ENCODE results near the gene LBX1. TPM values are rescaled to one million over a fixed set of nuclear protein-coding genes. Genes with fewer than 3 reads are reported as not detected.

The LBX1 gene
- total and polyA plus RNA-seq, 7 experiments from 2014 or later, result not detected

DNA sequence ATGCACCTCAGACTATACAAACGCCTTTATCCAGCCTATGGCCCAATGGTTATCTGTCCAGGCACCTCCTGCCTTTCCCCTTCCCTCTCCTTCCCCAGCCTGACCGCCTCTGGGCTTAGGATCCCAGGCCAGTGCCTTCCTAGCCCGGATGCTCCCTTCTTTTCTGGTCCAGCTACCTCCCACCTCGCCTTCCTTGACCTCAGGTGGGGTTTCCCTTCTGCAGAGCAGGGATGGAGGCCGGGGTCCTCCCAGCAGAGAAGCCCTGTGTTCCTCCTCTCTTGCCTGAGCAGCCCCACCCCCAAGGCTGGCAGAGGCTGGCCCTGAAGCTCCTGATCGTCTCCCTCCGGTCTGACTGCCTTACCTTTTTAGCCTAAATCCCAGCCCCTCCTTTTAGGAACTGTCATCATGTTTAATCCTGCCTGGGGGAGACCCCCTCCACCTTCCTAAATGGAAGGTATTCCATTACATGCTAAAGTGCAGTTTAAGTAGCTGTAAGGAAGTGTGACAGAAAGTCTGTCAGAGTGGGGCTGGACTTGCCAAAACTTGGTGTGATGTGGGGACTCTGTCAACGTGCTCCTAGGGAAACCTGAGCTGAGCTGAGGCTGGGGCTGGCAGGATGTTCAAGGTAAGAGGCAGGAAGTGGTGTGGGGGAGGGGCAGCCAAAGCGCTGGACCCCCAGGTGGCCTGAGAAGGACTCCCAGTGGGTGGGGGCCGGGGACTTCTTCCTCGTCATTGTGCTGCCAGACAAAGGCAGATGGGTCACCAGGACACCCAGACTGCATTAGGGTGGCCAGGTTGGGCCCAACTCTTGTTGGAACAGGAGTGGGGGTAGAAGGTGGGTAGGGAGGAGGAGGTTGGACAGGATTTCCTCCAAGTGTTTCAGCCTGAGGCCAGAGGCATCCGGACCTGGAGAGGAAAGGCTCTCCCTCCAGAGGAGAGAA is 39.5 kb downstream of the LBX1 start:
- Histone ChIP-seq H3K27ac (ENCODE audit: low read depth, low read length) (no peak overlapping the region), H3K36me3 (ENCODE audit: control insufficient read depth in 2 of 3, insufficient read depth in 3 of 3, low read length in 3 of 3) (no peaks in the 10 kb centered on the region), H3K9me3 (ENCODE audit: control insufficient read depth in 2 of 3, low read length in 3 of 3) (no peaks in the 10 kb centered on the region), H3K4me1 (ENCODE audit: control insufficient read depth in 2 of 2, insufficient read depth in 2 of 2, low read length in 2 of 2) (no peaks in the 10 kb centered on the region), H3K27me3 (ENCODE audit: control insufficient read depth in 2 of 2, insufficient read depth in 2 of 2, low read length in 2 of 2) (no peaks in the 10 kb centered on the region), H3K4me3 (ENCODE audit: low read length) (no peak overlapping the region)
- Mint-ChIP-seq H3K4me3 (no peak overlapping the region), H3K9me3 (peaks cover 0 to 2% (median 0%) of the 10 kb centered on the region in 11 donors), H3K27ac (no peak overlapping the region), H3K36me3 (no peaks in the 10 kb centered on the region), H3K27me3 (peaks cover 5 to 27% (median 20%) of the 10 kb centered on the region in 5 donors), H3K4me1 (peaks cover 0 to 3% (median 0%) of the 10 kb centered on the region in 7 donors)
- DNase-seq (no peak), ATAC-seq (no peak)
- ChIA-PET CTCF (no interaction called here), POLR2A (no interaction called here)
- intact Hi-C loops (cut with micrococcal nuclease), result no loop called here

DNA sequence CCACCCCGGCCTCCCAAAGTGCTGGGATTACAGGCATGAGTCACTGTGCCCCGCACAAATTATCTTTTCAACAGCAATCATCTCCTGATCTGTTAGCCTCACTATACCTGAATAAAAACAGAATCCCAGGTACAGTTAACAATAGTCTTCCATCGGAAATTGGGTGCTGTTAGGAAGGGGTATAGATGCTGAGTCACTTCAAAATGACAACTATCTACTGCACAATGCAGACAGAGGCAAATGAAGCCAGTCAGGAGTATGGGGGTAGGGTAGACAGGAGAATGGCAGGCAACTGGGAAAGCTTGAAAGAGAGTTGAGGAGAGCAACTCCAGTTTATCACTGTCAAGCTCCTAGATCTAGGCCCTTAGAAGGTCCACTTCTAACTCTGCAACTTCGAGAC is 40.3 kb downstream of the LBX1 start:
- no peaks in the 10 kb centered on the region for H3K27me3 ChIP-seq (ENCODE audit: control insufficient read depth in 2 of 2, insufficient read depth in 2 of 2, low read length in 2 of 2)
- no peak overlapping the region for H3K4me3 ChIP-seq (ENCODE audit: low read length)
- POLR2A ChIA-PET, result no interaction called here
- peaks cover 5 to 24% (median 20%) of the 10 kb centered on the region in 5 donors for H3K27me3 Mint-ChIP-seq
- peaks cover 0 to 3% (median 0%) of the 10 kb centered on the region in 7 donors for H3K4me1 Mint-ChIP-seq
- H3K4me1 ChIP-seq (ENCODE audit: control insufficient read depth in 2 of 2, insufficient read depth in 2 of 2, low read length in 2 of 2), result no peaks in the 10 kb centered on the region
- intact Hi-C loops (cut with micrococcal nuclease), result no loop called here
- no peak overlapping the region for H3K27ac ChIP-seq (ENCODE audit: low read depth, low read length)
- H3K4me3 Mint-ChIP-seq, result no peak overlapping the region
- H3K9me3 ChIP-seq (ENCODE audit: control insufficient read depth in 2 of 3, low read length in 3 of 3), result no peaks in the 10 kb centered on the region
- DNase-seq (no peak), ATAC-seq (no peak)
- H3K36me3 ChIP-seq (ENCODE audit: control insufficient read depth in 2 of 3, insufficient read depth in 3 of 3, low read length in 3 of 3), result no peaks in the 10 kb centered on the region
- no peak overlapping the region for H3K27ac Mint-ChIP-seq
- peaks cover 0 to 2% (median 0%) of the 10 kb centered on the region in 11 donors for H3K9me3 Mint-ChIP-seq
- CTCF ChIA-PET, result interaction anchor here (0.6 kb wide), 1 partner anchor 18 kb away, joined by 3 read pairs; no protein-coding TSS in a partner anchor
- no peaks in the 10 kb centered on the region for H3K36me3 Mint-ChIP-seq

DNA sequence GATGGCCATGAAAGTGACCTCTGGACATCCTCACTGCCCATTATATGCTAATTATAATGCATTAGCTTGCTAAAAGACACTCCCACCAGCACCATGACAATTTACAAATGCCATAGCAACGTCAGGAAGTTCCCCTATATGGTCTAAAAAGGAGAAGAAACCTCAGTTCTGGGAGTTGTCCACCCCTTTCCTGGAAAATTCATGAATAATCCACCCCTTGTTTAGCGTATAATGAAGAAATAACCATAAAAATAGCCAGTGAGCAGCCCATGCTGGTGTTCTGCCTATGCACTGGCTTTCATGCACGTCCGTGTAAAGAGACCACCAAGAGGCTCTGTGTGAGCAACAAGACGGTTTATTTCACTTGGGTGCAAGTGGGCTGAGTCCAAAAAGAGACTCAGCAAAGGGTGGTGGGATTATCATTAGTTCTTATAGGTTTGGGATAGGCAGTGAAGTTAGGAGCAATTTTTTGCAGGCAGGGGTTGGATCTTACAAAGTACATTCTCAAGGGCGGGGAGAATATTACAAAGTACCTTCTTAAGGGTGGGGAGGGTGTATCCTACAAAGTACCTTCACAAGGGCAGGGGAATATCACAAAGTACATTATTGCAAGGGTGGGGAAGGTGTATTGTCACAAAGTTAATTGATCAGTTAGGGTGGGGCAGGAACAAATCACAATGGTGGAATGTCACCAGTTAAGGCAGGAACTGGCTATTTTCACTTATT is 45.6 kb downstream of the LBX1 start:
- Histone ChIP-seq H3K9me3 (ENCODE audit: control insufficient read depth in 2 of 3, low read length in 3 of 3) (no peaks in the 10 kb centered on the region), H3K4me3 (ENCODE audit: low read length) (no peak overlapping the region), H3K36me3 (ENCODE audit: control insufficient read depth in 2 of 3, insufficient read depth in 3 of 3, low read length in 3 of 3) (no peaks in the 10 kb centered on the region), H3K27me3 (ENCODE audit: control insufficient read depth in 2 of 2, insufficient read depth in 2 of 2, low read length in 2 of 2) (no peaks in the 10 kb centered on the region), H3K4me1 (ENCODE audit: control insufficient read depth in 2 of 2, insufficient read depth in 2 of 2, low read length in 2 of 2) (no peaks in the 10 kb centered on the region), H3K27ac (ENCODE audit: low read depth, low read length) (no peak overlapping the region)
- ATAC-seq (no peak), DNase-seq (no peak)
- Mint-ChIP-seq H3K9me3 (no peaks in the 10 kb centered on the region), H3K27me3 (peaks cover 11 to 24% (median 17%) of the 10 kb centered on the region in 5 donors), H3K27ac (no peak overlapping the region), H3K4me3 (no peak overlapping the region), H3K4me1 (no peaks in the 10 kb centered on the region), H3K36me3 (no peaks in the 10 kb centered on the region)
- ChIA-PET POLR2A (no interaction called here), CTCF (no interaction called here)
- intact Hi-C loops (cut with micrococcal nuclease), result no loop called here

DNA sequence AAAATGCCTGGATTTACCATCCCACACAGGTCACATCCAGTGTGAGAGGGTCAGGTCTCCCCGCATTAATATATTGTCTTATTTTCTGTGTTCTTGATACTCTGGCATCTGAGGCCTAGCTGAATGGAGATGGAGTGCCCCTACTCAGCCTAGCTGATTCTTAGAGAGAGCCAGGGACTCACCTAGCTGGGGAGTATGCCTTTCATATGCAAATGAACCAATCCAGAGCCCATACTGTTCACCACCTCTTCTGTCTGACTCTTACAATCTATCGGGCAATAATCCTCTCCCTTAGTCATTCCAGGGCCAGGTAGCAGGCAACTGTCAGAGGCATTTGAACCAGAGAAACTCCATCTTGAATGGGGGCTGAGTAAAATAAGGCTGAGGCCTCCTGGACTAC is 46.3 kb downstream of the LBX1 start:
- ATAC-seq (no peak), DNase-seq (no peak)
- Histone ChIP-seq H3K27me3 (ENCODE audit: control insufficient read depth in 2 of 2, insufficient read depth in 2 of 2, low read length in 2 of 2) (no peaks in the 10 kb centered on the region), H3K9me3 (ENCODE audit: control insufficient read depth in 2 of 3, low read length in 3 of 3) (no peaks in the 10 kb centered on the region), H3K4me1 (ENCODE audit: control insufficient read depth in 2 of 2, insufficient read depth in 2 of 2, low read length in 2 of 2) (no peaks in the 10 kb centered on the region), H3K4me3 (ENCODE audit: low read length) (no peak overlapping the region), H3K36me3 (ENCODE audit: control insufficient read depth in 2 of 3, insufficient read depth in 3 of 3, low read length in 3 of 3) (no peaks in the 10 kb centered on the region), H3K27ac (ENCODE audit: low read depth, low read length) (no peak overlapping the region)
- ChIA-PET POLR2A (no interaction called here), CTCF (interaction anchor here (0.7 to 1.1 kb wide), 2 partner anchors 132 to 387 kb away, joined by 3 read pairs; no protein-coding TSS in a partner anchor)
- Mint-ChIP-seq H3K4me1 (no peaks in the 10 kb centered on the region), H3K9me3 (no peaks in the 10 kb centered on the region), H3K27me3 (peaks cover 17 to 26% (median 20%) of the 10 kb centered on the region in 5 donors), H3K36me3 (no peaks in the 10 kb centered on the region), H3K4me3 (no peak overlapping the region), H3K27ac (no peak overlapping the region)
- intact Hi-C loops (cut with micrococcal nuclease), result no loop called here

Other genes with a start within 250 kb of the LBX1 start
- 10 to 100 TPM; 35.8 to 74.5 (median 46.5) TPM for gene MRPL43, start 242.0 kb downstream of the LBX1 start, total RNA-seq
- gene MRPL43, start 242.0 kb downstream of the LBX1 start, polyA plus RNA-seq, result 100 to 1,000 TPM; 143 to 149 TPM
- 10 to 100 TPM in 3 of 5 experiments, 1 to 10 TPM in 2; 5.8 to 17.3 (median 14.8) TPM for gene TWNK, start 241.9 kb downstream of the LBX1 start, total RNA-seq
- 10 to 100 TPM; 10.0 to 18.9 TPM for gene TWNK, start 241.9 kb downstream of the LBX1 start, polyA plus RNA-seq
- gene LZTS2, start 229.7 kb downstream of the LBX1 start, total RNA-seq, result 10 to 100 TPM; 16.0 to 44.7 (median 25.5) TPM
- 10 to 100 TPM; 10.8 to 25.6 TPM for gene LZTS2, start 229.7 kb downstream of the LBX1 start, polyA plus RNA-seq
- 1 to 10 TPM in 3 of 5 experiments, under 1 TPM in 2; 0.65 to 2.8 (median 1.8) TPM for gene PDZD7, start 198.3 kb downstream of the LBX1 start, total RNA-seq
- gene PDZD7, start 198.3 kb downstream of the LBX1 start, polyA plus RNA-seq, result 1 to 10 TPM in 1 of 2 donors, under 1 TPM in 1; 0.71 to 1.1 TPM
- gene SFXN3, start 198.2 kb downstream of the LBX1 start, total RNA-seq, result 10 to 100 TPM; 33.7 to 90.4 (median 48.4) TPM
- 10 to 100 TPM; 12.6 to 13.2 TPM for gene SFXN3, start 198.2 kb downstream of the LBX1 start, polyA plus RNA-seq
- gene KAZALD1, start 167.5 kb downstream of the LBX1 start, total RNA-seq, result 1 to 10 TPM in 1 of 5 experiments, under 1 TPM in 2, not detected in 2; 0.22 to 1.5 (median 0.29) TPM
- gene KAZALD1, start 167.5 kb downstream of the LBX1 start, polyA plus RNA-seq, result not detected
- gene TLX1, start 98.2 kb downstream of the LBX1 start, total RNA-seq, result not detected
- not detected for gene TLX1, start 98.2 kb downstream of the LBX1 start, polyA plus RNA-seq
- gene BTRC, start 124.7 kb upstream of the LBX1 start, total RNA-seq, result 10 to 100 TPM; 14.7 to 26.1 (median 17.6) TPM
- 10 to 100 TPM; 12.8 to 16.1 TPM for gene BTRC, start 124.7 kb upstream of the LBX1 start, polyA plus RNA-seq

All from naive thymus-derived CD4-positive, alpha-beta T cell (primary cell).